HG03095 (cell line): Measurements from ENCODE around the gene TOR3A.
"Not testable (repeated sequence)": the region's sequence is repeated elsewhere in the genome, so short reads cannot be mapped to it uniquely, and the experiment has no call there.

Source experiments
- ATAC-seq: cut with Tn5 transposase; IDR thresholded peaks from one replicate; pipeline ENCODE4 v1.9.1; 2021; ENCODE audit warnings: moderate library complexity; ENCODE audit not compliant: unreplicated experiment

TOR3A gene

GRCh38 chr1:179104611-179105250, 22.9 kb downstream of the TOR3A start:
- no peak for ATAC-seq

- no peak for ATAC-seq
These were observed 23.5 kb downstream of the TOR3A start for GRCh38 chr1:179105393-179105792.

GRCh38 chr1:179107706-179108629, 26.1 kb downstream of the TOR3A start:
- ATAC-seq = no peak

GRCh38 chr1:179108644-179109043, 26.8 kb downstream of the TOR3A start:
- ATAC-seq = no peak

GRCh38 chr1:179115181-179115580, 33.3 kb downstream of the TOR3A start:
- no peak for ATAC-seq

GRCh38 chr1:179119513-179119912, 37.6 kb downstream of the TOR3A start:
- ATAC-seq = no peak

GRCh38 chr1:179120736-179121135, 38.9 kb downstream of the TOR3A start:
- no peak for ATAC-seq

- ATAC-seq = no peak
These were observed 39.5 kb downstream of the TOR3A start for GRCh38 chr1:179121159-179121938.

GRCh38 chr1:179124873-179125272, 43.0 kb downstream of the TOR3A start:
- ATAC-seq = no peak

- ATAC-seq = no peak
These were observed 44.6 kb downstream of the TOR3A start for GRCh38 chr1:179126338-179127060.

GRCh38 chr1:179127163-179127895, 45.5 kb downstream of the TOR3A start:
- ATAC-seq = no peak

GRCh38 chr1:179128520-179128919, 46.6 kb downstream of the TOR3A start:
- no peak for ATAC-seq

- ATAC-seq = peak; percentile 99
These were observed 48.0 kb downstream of the TOR3A start for GRCh38 chr1:179129702-179130473.

GRCh38 chr1:179135168-179135567, 53.3 kb downstream of the TOR3A start:
- not testable (repeated sequence) for ATAC-seq

- ATAC-seq = not testable (repeated sequence)
These were observed 53.8 kb downstream of the TOR3A start for GRCh38 chr1:179135707-179136106.

GRCh38 chr1:179137617-179138255, 55.9 kb downstream of the TOR3A start:
- ATAC-seq = no peak

GRCh38 chr1:179138755-179139154, 56.9 kb downstream of the TOR3A start:
- ATAC-seq = not testable (repeated sequence)

- no peak for ATAC-seq
These were observed 59.9 kb downstream of the TOR3A start for GRCh38 chr1:179141592-179142251.
